22Rv1 (cell line): ENCODE data around the gene GARNL3.

ENCODE experiments used
- ZFX ChIP-seq: fragments of 450-650 bp; IDR thresholded peaks from 2 replicates; pipeline ENCODE4 v1.6.1; 2017; ENCODE audit warnings: antibody characterized with exemption, borderline replicate concordance
- TF ChIP-seq, protein P1 (sequence below): fragments of 450-650 bp; IDR thresholded peaks from 2 replicates; pipeline ENCODE4 v1.5.1; 2017; ENCODE audit warnings: mild to moderate bottlenecking

DNA sequence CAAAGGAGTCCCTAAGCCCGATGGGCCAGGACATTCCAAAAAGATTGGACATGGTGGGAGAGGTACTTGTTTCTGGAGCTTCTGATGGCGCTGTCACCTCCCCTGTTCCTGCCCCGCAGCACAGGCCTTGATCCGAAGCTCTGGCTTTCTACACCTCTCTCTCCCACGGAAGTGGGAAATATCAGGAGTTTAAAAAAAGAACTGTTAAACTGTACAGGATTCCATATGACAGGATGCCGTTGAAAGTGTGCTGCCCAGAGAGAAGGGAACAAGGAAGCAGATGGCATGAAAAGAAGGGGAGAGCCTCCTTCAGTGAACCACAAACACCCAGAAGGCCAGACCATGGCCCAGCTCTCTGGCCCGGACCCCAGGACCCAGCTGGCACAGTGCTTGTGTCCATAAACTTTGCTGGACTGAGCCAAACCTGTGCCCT, 105.6 kb downstream of the GARNL3 start:
- TF ChIP-seq, protein P1, sequence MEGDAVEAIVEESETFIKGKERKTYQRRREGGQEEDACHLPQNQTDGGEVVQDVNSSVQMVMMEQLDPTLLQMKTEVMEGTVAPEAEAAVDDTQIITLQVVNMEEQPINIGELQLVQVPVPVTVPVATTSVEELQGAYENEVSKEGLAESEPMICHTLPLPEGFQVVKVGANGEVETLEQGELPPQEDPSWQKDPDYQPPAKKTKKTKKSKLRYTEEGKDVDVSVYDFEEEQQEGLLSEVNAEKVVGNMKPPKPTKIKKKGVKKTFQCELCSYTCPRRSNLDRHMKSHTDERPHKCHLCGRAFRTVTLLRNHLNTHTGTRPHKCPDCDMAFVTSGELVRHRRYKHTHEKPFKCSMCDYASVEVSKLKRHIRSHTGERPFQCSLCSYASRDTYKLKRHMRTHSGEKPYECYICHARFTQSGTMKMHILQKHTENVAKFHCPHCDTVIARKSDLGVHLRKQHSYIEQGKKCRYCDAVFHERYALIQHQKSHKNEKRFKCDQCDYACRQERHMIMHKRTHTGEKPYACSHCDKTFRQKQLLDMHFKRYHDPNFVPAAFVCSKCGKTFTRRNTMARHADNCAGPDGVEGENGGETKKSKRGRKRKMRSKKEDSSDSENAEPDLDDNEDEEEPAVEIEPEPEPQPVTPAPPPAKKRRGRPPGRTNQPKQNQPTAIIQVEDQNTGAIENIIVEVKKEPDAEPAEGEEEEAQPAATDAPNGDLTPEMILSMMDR, result no peak
- TF ChIP-seq ZFX, result no peak
